GM18867 (cell line): ENCODE measurements around the gene SERPINC1.
"Not testable (repeated sequence)": the region's sequence is repeated elsewhere in the genome, so short reads cannot be mapped to it uniquely, and the experiment has no call there.

Experiments used
- ATAC-seq: cut with Tn5 transposase; IDR thresholded peaks from one replicate; pipeline ENCODE4 v1.9.1; 2021; ENCODE audit warnings: mild to moderate bottlenecking, moderate library complexity; ENCODE audit not compliant: unreplicated experiment

SERPINC1 gene

DNA sequence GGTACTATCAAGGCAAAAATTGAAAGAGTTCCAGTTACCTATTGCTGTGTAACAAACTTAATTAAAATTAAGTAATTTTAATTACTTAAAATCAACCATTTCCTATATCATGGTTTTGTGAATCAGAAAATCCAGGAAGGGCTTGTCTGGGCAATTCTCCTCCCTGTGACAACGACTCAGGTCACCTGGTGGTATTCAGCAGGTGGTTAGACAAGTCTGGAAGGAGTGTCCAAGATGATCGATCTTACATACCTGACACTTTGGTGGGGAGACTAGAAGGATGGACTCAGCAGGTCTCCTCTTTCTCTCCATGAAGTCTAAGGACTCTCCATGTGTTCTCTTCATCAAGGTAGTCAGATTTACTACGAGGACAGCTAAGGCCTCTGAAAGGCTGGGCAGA lies 22.9 kb downstream of the SERPINC1 start:
- no peak for ATAC-seq

DNA sequence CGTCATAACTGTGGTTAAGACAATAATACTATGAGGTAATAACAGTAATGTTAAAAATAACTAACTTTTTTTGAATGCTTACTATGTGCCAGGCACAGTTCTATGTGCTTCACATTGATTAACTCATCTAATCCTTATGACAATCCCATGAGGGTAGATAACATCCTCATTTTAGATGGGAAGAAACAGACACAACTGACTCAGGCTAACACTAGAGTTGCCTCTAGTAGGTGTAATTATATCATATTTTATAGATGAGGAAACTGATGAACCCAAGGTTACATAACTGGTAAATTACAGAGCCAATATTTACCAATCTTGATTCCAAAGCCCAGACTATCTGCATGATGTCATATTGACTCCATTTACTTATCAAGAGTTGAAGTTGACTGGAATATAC lies 23.5 kb downstream of the SERPINC1 start:
- no peak for ATAC-seq

DNA sequence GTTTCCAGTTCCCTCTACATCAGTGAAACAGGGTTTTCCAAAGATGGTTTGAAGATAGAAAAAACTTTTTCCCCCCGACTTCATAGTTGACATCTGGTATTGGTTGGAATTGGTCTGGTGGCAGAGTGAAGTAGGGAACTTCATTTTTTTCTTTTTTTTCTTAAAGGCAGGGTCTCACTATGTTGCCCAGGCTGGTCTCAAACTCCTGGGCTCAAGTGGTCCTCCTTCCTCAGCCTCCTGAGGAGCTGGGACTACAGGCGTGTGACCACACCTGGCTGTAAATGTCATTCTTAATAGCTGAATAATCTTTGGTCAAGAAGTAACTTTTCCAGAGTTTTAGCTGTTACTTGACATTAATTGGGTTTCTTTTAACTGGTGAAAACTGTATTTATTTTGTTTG lies 27.2 kb downstream of the SERPINC1 start:
- no peak for ATAC-seq

DNA sequence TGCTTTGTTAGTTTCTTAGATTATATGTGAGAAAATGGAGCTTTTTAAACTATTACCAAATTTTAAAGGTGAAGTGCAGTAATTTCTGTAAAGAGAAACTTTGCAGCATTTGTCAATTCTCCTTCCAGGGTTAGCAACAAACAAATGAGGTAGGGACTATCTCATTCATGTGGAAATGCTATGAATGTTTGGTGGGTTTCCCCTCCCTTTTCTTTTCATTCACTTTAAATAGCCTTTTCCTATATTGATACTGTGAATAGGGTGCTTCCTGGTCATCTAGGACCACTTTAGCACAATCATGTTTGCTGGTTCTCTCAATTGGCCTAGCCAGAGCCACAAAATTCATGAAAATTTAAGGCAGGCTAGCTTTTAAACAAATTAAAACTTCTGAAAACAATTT lies 28.4 kb downstream of the SERPINC1 start:
- ATAC-seq = no peak

DNA sequence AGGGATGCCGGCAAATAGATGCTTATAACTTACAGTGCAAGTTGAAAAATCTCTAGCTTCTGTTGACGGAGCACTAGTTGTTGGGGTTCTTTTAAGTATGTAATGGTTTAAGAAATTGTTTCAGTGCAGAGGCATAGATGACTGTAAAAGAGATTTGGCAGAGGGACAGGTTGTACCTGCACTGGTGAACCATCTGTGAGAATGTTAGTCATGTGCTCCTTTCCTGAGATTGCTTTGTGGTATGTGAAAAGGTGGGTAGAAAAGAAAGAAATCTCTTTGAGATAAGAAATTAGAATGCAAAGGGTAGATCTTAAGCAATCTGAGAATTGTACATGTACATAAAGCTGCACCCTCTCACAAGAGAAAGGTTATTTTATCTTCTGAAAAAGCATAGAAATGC lies 29.5 kb downstream of the SERPINC1 start:
- ATAC-seq = no peak

- no peak for ATAC-seq
Measured at GRCh38 chr1:173886746-173887611, 30.1 kb downstream of the SERPINC1 start.

GRCh38 chr1:173884701-173885100 lies 32.4 kb downstream of the SERPINC1 start:
- ATAC-seq = no peak

DNA sequence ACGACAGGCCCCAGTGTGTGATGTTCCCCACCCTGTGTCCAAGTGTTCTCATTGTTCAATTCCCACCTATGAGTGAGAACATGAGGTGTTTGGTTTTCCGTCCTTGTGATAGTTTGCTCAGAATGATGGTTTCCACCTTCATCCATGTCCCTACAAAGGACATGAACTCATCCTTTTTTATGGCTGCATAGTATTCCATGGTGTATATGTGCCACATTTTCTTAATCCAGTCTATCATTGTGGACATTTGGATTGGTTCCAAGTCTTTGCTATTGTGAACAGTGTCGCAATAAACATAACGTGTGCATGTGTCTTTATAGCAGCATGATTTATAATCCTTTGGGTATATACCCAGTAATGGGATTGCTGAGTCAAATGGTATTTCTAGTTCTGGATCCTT lies 36.0 kb downstream of the SERPINC1 start:
- not testable (repeated sequence) for ATAC-seq

GRCh38 chr1:173878251-173878650 lies 38.9 kb downstream of the SERPINC1 start:
- ATAC-seq = no peak

DNA sequence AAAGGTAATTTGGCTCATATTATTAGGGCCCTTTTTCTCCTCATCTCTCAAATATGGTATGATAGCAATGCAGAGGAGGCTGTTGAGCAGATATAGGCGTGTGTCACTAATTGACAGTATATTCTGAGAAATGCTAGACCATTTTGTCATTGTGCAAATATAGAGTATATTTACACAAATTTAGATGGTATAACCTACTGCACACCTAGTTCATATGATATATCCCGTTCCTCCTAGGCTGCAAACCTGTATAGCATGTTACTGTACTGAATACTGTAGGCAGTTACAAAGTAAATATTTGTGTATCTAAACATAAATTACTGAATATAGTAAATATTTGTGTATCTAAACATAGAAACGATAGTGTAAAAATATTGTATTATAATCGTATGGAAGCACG lies 40.4 kb downstream of the SERPINC1 start:
- no peak for ATAC-seq

DNA sequence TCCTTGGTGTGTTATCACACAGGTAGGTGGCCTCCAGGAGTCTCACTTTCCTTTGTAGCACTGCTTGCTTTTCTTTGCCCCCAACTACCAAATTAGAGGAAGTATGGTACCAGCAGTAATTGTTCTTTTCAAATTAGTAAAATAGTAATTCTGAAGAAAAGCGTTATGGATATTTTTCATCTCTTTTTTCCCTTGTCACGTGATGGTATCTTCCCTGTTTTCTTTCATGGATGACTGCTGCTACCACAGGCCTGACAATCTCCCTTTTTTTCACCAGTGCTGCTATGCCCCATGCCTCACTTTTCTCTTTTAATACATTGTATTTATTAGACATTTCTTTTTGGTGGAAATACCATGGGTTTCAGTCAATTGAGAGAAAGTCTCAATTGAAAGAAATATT lies 45.6 kb downstream of the SERPINC1 start:
- ATAC-seq = no peak

- no peak for ATAC-seq
Measured at GRCh38 chr1:173871091-173871490, 46.0 kb downstream of the SERPINC1 start.

- peak; percentile 23 for ATAC-seq
Measured at GRCh38 chr1:173870252-173871075, 46.7 kb downstream of the SERPINC1 start.

- no peak for ATAC-seq
Measured at GRCh38 chr1:173869021-173869359, 48.1 kb downstream of the SERPINC1 start.

DNA sequence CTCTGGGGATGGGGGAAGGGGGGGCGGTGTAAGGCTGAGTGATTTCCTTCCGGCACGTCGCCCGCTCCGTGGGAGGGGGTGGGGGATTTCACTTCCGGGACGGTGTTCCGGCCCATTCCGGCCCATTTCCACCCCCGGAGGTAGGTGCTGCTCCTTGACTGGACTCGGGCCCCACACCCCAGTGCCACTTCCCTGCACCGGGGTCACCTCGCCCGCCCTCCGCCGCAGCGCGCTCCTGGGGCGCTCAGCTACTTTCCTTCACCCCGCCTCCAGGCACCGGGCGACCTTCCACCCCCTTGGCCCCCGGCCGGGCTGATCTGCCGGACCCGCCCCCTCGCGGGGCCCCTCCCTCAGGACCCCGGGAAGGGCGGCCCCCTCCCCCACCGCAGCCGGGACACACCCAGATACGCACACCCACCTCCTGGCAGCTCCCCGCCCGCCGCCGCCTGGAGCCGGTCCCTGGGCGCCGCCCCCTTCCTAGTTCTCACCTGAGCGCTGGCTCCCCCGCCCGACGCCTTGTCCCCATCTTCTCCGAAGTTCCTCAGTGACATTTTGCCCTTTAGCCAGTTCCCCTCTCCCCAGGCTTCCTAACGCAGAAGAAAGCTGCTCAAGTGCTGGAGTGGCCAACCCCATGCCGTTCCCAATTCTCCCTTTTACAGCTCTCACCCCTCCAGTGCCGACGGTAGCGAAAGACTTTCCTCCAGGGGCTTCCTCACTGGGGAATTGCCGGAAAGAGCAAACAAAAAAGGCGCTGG lies 48.7 kb downstream of the SERPINC1 start, which contains the start of gene ZBTB37:
TSS of gene ZBTB37 (plus strand) at position 115 of the 755 bp plus-strand sequence. CDS start 1,846 bp downstream, outside the sequence.
- peak; percentile 60 for ATAC-seq

- peak; percentile 66 for ATAC-seq
Measured at GRCh38 chr1:173867753-173868265, 49.3 kb downstream of the SERPINC1 start, which contains the start of gene GAS5. Gene GAS5 (minus strand): TSS chr1:173867989.

- no peak for ATAC-seq
Measured at GRCh38 chr1:173867141-173867752, 49.9 kb downstream of the SERPINC1 start.

DNA sequence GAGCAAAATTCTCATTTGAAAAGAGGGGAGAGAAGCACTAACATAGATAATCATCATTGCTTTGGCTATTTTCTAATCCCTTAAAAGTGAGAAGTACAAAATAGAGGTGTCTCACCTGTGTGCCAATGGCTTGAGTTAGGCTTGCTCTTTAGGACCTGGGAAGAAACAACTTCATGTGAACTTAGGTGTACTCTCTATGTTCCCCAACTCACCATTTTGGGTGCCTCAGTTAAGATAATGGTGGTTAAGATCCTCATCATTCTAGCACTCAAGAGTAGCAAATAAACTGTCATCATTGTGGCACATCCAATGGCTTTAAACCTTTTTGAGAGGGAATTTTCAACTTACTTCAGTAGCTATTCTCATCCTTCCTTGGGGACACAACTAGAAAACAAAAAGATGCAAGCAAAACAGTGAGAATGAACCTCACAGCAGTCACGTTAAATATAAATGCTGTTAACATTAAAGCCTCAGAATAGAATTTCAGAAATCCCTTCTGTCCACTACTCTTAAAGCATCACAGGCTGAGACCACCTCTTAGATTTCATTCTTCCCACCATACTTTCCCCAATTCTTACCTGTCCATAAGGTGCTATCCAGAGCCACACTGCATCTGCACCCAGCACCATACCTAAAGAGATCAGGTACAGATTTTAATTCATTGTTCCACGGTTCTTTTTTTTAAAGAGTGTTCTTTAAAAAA lies 50.6 kb downstream of the SERPINC1 start:
- ATAC-seq = no peak

DNA sequence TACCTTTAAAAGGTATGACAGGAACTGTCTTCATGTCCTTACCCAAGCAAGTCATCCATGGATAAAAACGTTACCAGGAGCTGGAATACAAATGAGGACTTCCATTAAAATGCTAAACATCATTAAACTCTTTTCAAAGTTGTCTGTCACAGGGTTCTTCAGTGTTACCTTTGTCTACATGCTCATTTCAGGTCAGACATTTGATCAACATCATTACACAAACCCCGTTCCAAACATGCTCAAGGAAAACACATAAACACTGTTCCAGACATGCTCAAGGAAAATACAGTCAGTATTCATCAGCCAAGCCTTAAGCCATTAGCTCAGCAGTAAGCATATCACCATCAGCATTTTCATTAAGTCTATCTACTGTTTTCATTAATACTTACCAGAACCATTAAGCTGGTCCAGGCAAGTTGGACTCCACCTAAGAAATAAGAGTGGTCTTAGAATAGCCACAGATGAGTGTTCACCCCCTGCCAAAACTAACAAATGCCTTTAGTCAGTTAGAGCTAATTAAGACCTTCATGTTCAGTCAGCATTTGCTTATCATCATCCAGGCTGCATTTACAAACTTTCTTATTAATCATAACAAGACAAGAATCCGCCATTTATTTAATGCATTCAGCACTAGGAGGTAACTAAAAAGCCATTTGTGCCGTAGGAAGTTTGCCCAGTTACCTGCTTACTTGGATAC lies 51.5 kb downstream of the SERPINC1 start:
- no peak for ATAC-seq
